Activated naive CD8-positive, alpha-beta T cell treated with anti-CD3 and anti-CD28 coated beads, Interleukin-2, amount 50 U/mL, for 16 hours (primary cell): Measurements from ENCODE around the gene ROBO3.

Source experiments
- DNase-seq: peaks from one replicate; pipeline ENCODE4 v3.0.0-alpha.2; 2020; ENCODE audit warnings: low read depth, low spot score

The ROBO3 gene

GRCh38 chr11:124920870-124921609 is 55.8 kb downstream of the ROBO3 start:
- peak; percentile 68 for DNase-seq

- no peak for DNase-seq
Observed at GRCh38 chr11:124922831-124923230, 57.6 kb downstream of the ROBO3 start.

GRCh38 chr11:124923296-124923695 is 58.1 kb downstream of the ROBO3 start:
- no peak for DNase-seq

GRCh38 chr11:124928942-124929665 is 63.9 kb downstream of the ROBO3 start:
- no peak for DNase-seq

GRCh38 chr11:124930799-124931198 is 65.6 kb downstream of the ROBO3 start:
- no peak for DNase-seq
